Adipocyte (in vitro differentiated cells): Measurements from ENCODE around the gene TMEM250.

Experiments
- DNase-seq: peaks from one replicate; pipeline ENCODE4 v3.0.0-alpha.2; 2015; ENCODE audit warnings: low read depth
- H3K27me3 ChIP-seq: replicated peaks from 2 replicates; pipeline ENCODE4 v1.7.0; 2013; ENCODE audit warnings: mild to moderate bottlenecking, low read length, moderate library complexity; ENCODE audit not compliant: control insufficient read depth, insufficient read depth
- H3K36me3 ChIP-seq: 2 replicates; pipeline ENCODE4 v1.7.0; 2013; ENCODE audit warnings: low read length, mild to moderate bottlenecking, moderate library complexity; ENCODE audit not compliant: control insufficient read depth, insufficient read depth, severe bottlenecking
- H3K4me1 ChIP-seq: 2 replicates; pipeline ENCODE4 v1.7.0; 2013; ENCODE audit warnings: mild to moderate bottlenecking, low read length, moderate library complexity; ENCODE audit not compliant: control insufficient read depth, insufficient read depth
- H3K4me3 ChIP-seq: 2 replicates; pipeline ENCODE4 v1.7.0; 2013; ENCODE audit warnings: mild to moderate bottlenecking, low read length, moderate library complexity
- H3K9ac ChIP-seq: 2 replicates; pipeline ENCODE4 v1.7.0; 2013; ENCODE audit warnings: mild to moderate bottlenecking, low read length, moderate library complexity
- H3K9me3 ChIP-seq: 2 replicates; pipeline ENCODE4 v1.7.0; 2013; ENCODE audit warnings: mild to moderate bottlenecking, low read length, moderate library complexity; ENCODE audit not compliant: control insufficient read depth

The TMEM250 gene

GRCh38 chr9:136127313-136127712, 8.6 kb upstream of the TMEM250 start:
- no peak overlapping the region for H3K9ac ChIP-seq
- H3K36me3 ChIP-seq, result no peaks in the 10 kb centered on the region
- peaks cover 84% of the 10 kb centered on the region for H3K27me3 ChIP-seq
- no peaks in the 10 kb centered on the region for H3K9me3 ChIP-seq
- no peak for DNase-seq
- peaks cover 7% of the 10 kb centered on the region for H3K4me1 ChIP-seq
- H3K4me3 ChIP-seq, result no peak overlapping the region

- no peak overlapping the region for H3K4me3 ChIP-seq
- DNase-seq, result no peak
- peaks cover 7% of the 10 kb centered on the region for H3K4me1 ChIP-seq
- H3K36me3 ChIP-seq, result no peaks in the 10 kb centered on the region
- H3K9ac ChIP-seq, result no peak overlapping the region
- peaks cover 65% of the 10 kb centered on the region for H3K27me3 ChIP-seq
- no peaks in the 10 kb centered on the region for H3K9me3 ChIP-seq
These were observed 6.5 kb upstream of the TMEM250 start for GRCh38 chr9:136124976-136125692.

GRCh38 chr9:136122425-136123383, 4.0 kb upstream of the TMEM250 start:
- H3K4me1 ChIP-seq, result peaks cover 14% of the 10 kb centered on the region
- H3K36me3 ChIP-seq, result no peaks in the 10 kb centered on the region
- peaks cover 46% of the 10 kb centered on the region for H3K27me3 ChIP-seq
- DNase-seq, result peak; percentile 83
- peak overlapping the region; percentile 70 for H3K9ac ChIP-seq
- no peaks in the 10 kb centered on the region for H3K9me3 ChIP-seq
- peak overlapping the region; percentile 58 for H3K4me3 ChIP-seq

GRCh38 chr9:136121801-136122200, 3.1 kb upstream of the TMEM250 start:
- DNase-seq, result no peak
- no peak overlapping the region for H3K4me3 ChIP-seq
- H3K4me1 ChIP-seq, result peaks cover 24% of the 10 kb centered on the region
- H3K9me3 ChIP-seq, result no peaks in the 10 kb centered on the region
- H3K36me3 ChIP-seq, result no peaks in the 10 kb centered on the region
- no peak overlapping the region for H3K9ac ChIP-seq
- peaks cover 37% of the 10 kb centered on the region for H3K27me3 ChIP-seq

GRCh38 chr9:136120438-136120844, 1.8 kb upstream of the TMEM250 start:
- Histone ChIP-seq H3K4me1 (peaks cover 24% of the 10 kb centered on the region), H3K9me3 (no peaks in the 10 kb centered on the region), H3K9ac (no peak overlapping the region), H3K36me3 (peaks cover 9% of the 10 kb centered on the region), H3K27me3 (peaks cover 23% of the 10 kb centered on the region), H3K4me3 (no peak overlapping the region)
- DNase-seq, result no peak

- peak overlapping the region; percentile 93 for H3K9ac ChIP-seq
- H3K36me3 ChIP-seq, result peaks cover 14% of the 10 kb centered on the region
- no peaks in the 10 kb centered on the region for H3K9me3 ChIP-seq
- peaks cover 19% of the 10 kb centered on the region for H3K27me3 ChIP-seq
- DNase-seq, result no peak
- H3K4me3 ChIP-seq, result peak overlapping the region; percentile 86
- H3K4me1 ChIP-seq, result peaks cover 24% of the 10 kb centered on the region
These were observed 1.3 kb upstream of the TMEM250 start for GRCh38 chr9:136119883-136120393.

GRCh38 chr9:136119061-136119882, 597 bp upstream of the TMEM250 start:
- DNase-seq, result peak; percentile 49
- H3K4me1 ChIP-seq, result peaks cover 24% of the 10 kb centered on the region
- H3K9me3 ChIP-seq, result no peaks in the 10 kb centered on the region
- H3K9ac ChIP-seq, result peak overlapping the region; percentile 93
- H3K36me3 ChIP-seq, result peaks cover 16% of the 10 kb centered on the region
- H3K27me3 ChIP-seq, result peaks cover 12% of the 10 kb centered on the region
- H3K4me3 ChIP-seq, result peak overlapping the region; percentile 86

- DNase-seq, result peak; percentile 58
- Histone ChIP-seq H3K4me1 (peaks cover 21% of the 10 kb centered on the region), H3K9ac (peak overlapping the region; percentile 93), H3K9me3 (no peaks in the 10 kb centered on the region), H3K36me3 (peaks cover 16% of the 10 kb centered on the region), H3K27me3 (no peaks in the 10 kb centered on the region), H3K4me3 (peak overlapping the region; percentile 86)
These were observed 757 bp downstream of the TMEM250 start for GRCh38 chr9:136117916-136118319.

GRCh38 chr9:136117291-136117915, 1.3 kb downstream of the TMEM250 start:
- Histone ChIP-seq H3K9me3 (no peaks in the 10 kb centered on the region), H3K36me3 (peaks cover 16% of the 10 kb centered on the region), H3K4me3 (peak overlapping the region; percentile 86), H3K9ac (peak overlapping the region; percentile 93), H3K4me1 (peaks cover 21% of the 10 kb centered on the region), H3K27me3 (no peaks in the 10 kb centered on the region)
- DNase-seq, result no peak

GRCh38 chr9:136116360-136117098, 2.1 kb downstream of the TMEM250 start:
- no peaks in the 10 kb centered on the region for H3K9me3 ChIP-seq
- no peaks in the 10 kb centered on the region for H3K27me3 ChIP-seq
- peaks cover 16% of the 10 kb centered on the region for H3K36me3 ChIP-seq
- peak overlapping the region; percentile 93 for H3K9ac ChIP-seq
- H3K4me1 ChIP-seq, result peaks cover 23% of the 10 kb centered on the region
- peak overlapping the region; percentile 86 for H3K4me3 ChIP-seq
- no peak for DNase-seq
